GM23338 (cell line): ENCODE results near the gene FAM171A2. TPM values are rescaled to one million over a fixed set of nuclear protein-coding genes. Genes with fewer than 3 reads are reported as not detected.

Experiments used
- ATAC-seq: fragments of 200-7000 bp; cut with Tn5 transposase; 3 replicates; pipeline ENCODE4 v1.9.1; 2020
- DNase-seq: peaks from one replicate; pipeline ENCODE4 v3.0.0-alpha.2; 2015; ENCODE audit warnings: low spot score
- H2AFZ ChIP-seq: fragments of 200-600 bp; sonication (generic); 2 replicates; pipeline ENCODE4 v1.8.0; 2016; ENCODE audit warnings: antibody characterized with exemption, mild to moderate bottlenecking, moderate library complexity
- H3F3A ChIP-seq: fragments of 200-600 bp; sonication (generic); replicated peaks from 2 replicates; pipeline ENCODE4 v1.8.0; 2017; ENCODE audit warnings: antibody characterized with exemption, mixed run types, low read depth
- H3K27ac ChIP-seq: fragments of 200-600 bp; sonication (generic); 2 replicates; pipeline ENCODE4 v1.6.1; 2016; ENCODE audit warnings: low read depth
- H3K27me3 ChIP-seq: fragments of 200-600 bp; sonication (generic); 2 replicates; pipeline ENCODE4 v1.8.0; 2016; ENCODE audit warnings: mild to moderate bottlenecking, mixed run types, moderate library complexity; ENCODE audit not compliant: insufficient read depth
- H3K36me3 ChIP-seq: fragments of 200-600 bp; sonication (generic); 2 replicates; pipeline ENCODE4 v1.8.0; 2016; ENCODE audit warnings: mild to moderate bottlenecking; ENCODE audit not compliant: insufficient read depth
- H3K4me1 ChIP-seq: fragments of 200-600 bp; sonication (generic); 2 replicates; pipeline ENCODE4 v1.8.0; 2016; ENCODE audit warnings: mild to moderate bottlenecking, moderate library complexity; ENCODE audit not compliant: insufficient read depth
- H3K4me2 ChIP-seq: fragments of 200-600 bp; sonication (generic); 2 replicates; pipeline ENCODE4 v1.7.1; 2017; ENCODE audit warnings: mixed run types
- H3K4me3 ChIP-seq: fragments of 200-600 bp; sonication (generic); 2 replicates; pipeline ENCODE4 v1.6.1; 2016; ENCODE audit warnings: mixed run types
- H3K79me2 ChIP-seq: fragments of 200-600 bp; sonication (generic); replicated peaks from 2 replicates; pipeline ENCODE4 v1.8.0; 2017; ENCODE audit warnings: mild to moderate bottlenecking; ENCODE audit not compliant: insufficient read depth
- H3K9me2 ChIP-seq: fragments of 200-600 bp; sonication (generic); 2 replicates; pipeline ENCODE4 v1.8.0; 2017; ENCODE audit not compliant: insufficient read depth
- H4K20me1 ChIP-seq: fragments of 200-600 bp; sonication (generic); replicated peaks from 2 replicates; pipeline ENCODE4 v1.8.0; 2017; ENCODE audit warnings: mild to moderate bottlenecking; ENCODE audit not compliant: insufficient read depth
- H3K27ac Mint-ChIP-seq: 2 replicates; pipeline ENCODE4 v1.8.0; 2020; ENCODE audit warnings: inconsistent platforms, mild to moderate bottlenecking, moderate library complexity, mixed read lengths
- H3K27me3 Mint-ChIP-seq: 3 replicates; pipeline ENCODE4 v1.8.0; 2022; ENCODE audit warnings: low read depth, mild to moderate bottlenecking, moderate library complexity, mixed read lengths, inconsistent platforms; ENCODE audit not compliant: insufficient read depth, poor library complexity
- H3K36me3 Mint-ChIP-seq: 3 replicates; pipeline ENCODE4 v1.8.0; 2021; ENCODE audit warnings: low read depth, mild to moderate bottlenecking, inconsistent platforms, moderate library complexity, mixed read lengths
- H3K4me1 Mint-ChIP-seq: 3 replicates; pipeline ENCODE4 v1.8.0; 2020; ENCODE audit warnings: mild to moderate bottlenecking, inconsistent platforms, mixed read lengths
- H3K4me3 Mint-ChIP-seq: 3 replicates; pipeline ENCODE4 v1.8.0; 2021; ENCODE audit warnings: moderate library complexity, mild to moderate bottlenecking, inconsistent platforms, mixed read lengths
- H3K9me3 Mint-ChIP-seq: 3 replicates; pipeline ENCODE4 v1.8.0; 2020; ENCODE audit warnings: moderate library complexity, mild to moderate bottlenecking, inconsistent platforms, mixed read lengths
- CREB1 ChIP-seq: fragments of 250-450 bp; sonication (Bioruptor Pico); IDR thresholded peaks from 2 replicates; pipeline ENCODE4 v1.5.0; 2020; ENCODE audit warnings: low read depth, mild to moderate bottlenecking, moderate library complexity
- EZH2 ChIP-seq: fragments of 200-600 bp; sonication (generic); IDR thresholded peaks from one replicate; pipeline ENCODE4 v1.8.0; 2017; ENCODE audit warnings: antibody characterized with exemption, mild to moderate bottlenecking, low read depth; ENCODE audit not compliant: unreplicated experiment
- EZH2phosphoT487 ChIP-seq: fragments of 200-600 bp; sonication (generic); IDR thresholded peaks from one replicate; pipeline ENCODE4 v1.8.1; 2018; ENCODE audit warnings: antibody characterized with exemption; ENCODE audit not compliant: unreplicated experiment
- JUNB ChIP-seq: IDR thresholded peaks from one replicate; pipeline ENCODE4 v1.6.1; 2016; ENCODE audit warnings: antibody characterized with exemption; ENCODE audit not compliant: unreplicated experiment
- NANOG ChIP-seq: IDR thresholded peaks from 2 replicates; pipeline ENCODE4 v1.6.1; 2016; ENCODE audit warnings: antibody characterized with exemption, borderline replicate concordance
- STAT1 ChIP-seq: IDR thresholded peaks from one replicate; pipeline ENCODE4 v1.6.1; 2016; ENCODE audit warnings: antibody characterized with exemption; ENCODE audit not compliant: unreplicated experiment
- ZNF114 ChIP-seq: fragments of 250-450 bp; sonication (Bioruptor Pico); IDR thresholded peaks from 2 replicates; pipeline ENCODE4 v1.5.0; 2020; ENCODE audit warnings: mild to moderate bottlenecking, moderate library complexity
- ZNF331 ChIP-seq: fragments of 250-450 bp; sonication (Bioruptor Pico); IDR thresholded peaks from 2 replicates; pipeline ENCODE4 v1.5.0; 2020; ENCODE audit warnings: low read depth, mild to moderate bottlenecking, moderate library complexity
- polyA plus RNA-seq: library from polyadenylated mRNA; unstranded; fragments of >200 nt; fragmentation: Nextera tagmentation; extraction: Ambion mirVana; gene quantifications from 2 replicates; pipeline ENCODE4 v1.2.1, GENCODE V29; 2016
- total RNA-seq: library from RNA; depleted of rRNA; stranded (reverse); fragments of >200 nt; shearing (Covaris generic); gene quantifications from 2 replicates; pipeline ENCODE4 v1.2.3, GENCODE V29; 2014
- TF ChIP-seq, protein P1 (sequence below), 2 experiments: fragments of 200-600 bp in 1 of 2; sonication (generic) in 1 of 2; conservative IDR thresholded peaks; 2 replicates each; pipeline versions ENCODE4 v1.5.1 to v1.6.1; 2016 to 2017; ENCODE audit warnings: antibody characterized with exemption in 2 of 2, low read depth in 2 of 2, mild to moderate bottlenecking in 2 of 2, moderate library complexity in 1 of 2
- TF ChIP-seq, protein P2 (sequence below): IDR thresholded peaks from one replicate; pipeline ENCODE4 v1.6.1; 2018; ENCODE audit warnings: antibody characterized with exemption; ENCODE audit not compliant: unreplicated experiment
- TF ChIP-seq, protein P3 (sequence below): IDR thresholded peaks from 2 replicates; pipeline ENCODE4 v1.6.1; 2016; ENCODE audit warnings: antibody characterized with exemption

The FAM171A2 gene
- total and polyA plus RNA-seq, 2 experiments from 2014 or later = 4.1 to 35.4 TPM

- TF ChIP-seq STAT1 (no peak), EZH2phosphoT487 (no peak), CREB1 (CRISPR knock-in tag) (no peak)
- TF ChIP-seq, protein P1, sequence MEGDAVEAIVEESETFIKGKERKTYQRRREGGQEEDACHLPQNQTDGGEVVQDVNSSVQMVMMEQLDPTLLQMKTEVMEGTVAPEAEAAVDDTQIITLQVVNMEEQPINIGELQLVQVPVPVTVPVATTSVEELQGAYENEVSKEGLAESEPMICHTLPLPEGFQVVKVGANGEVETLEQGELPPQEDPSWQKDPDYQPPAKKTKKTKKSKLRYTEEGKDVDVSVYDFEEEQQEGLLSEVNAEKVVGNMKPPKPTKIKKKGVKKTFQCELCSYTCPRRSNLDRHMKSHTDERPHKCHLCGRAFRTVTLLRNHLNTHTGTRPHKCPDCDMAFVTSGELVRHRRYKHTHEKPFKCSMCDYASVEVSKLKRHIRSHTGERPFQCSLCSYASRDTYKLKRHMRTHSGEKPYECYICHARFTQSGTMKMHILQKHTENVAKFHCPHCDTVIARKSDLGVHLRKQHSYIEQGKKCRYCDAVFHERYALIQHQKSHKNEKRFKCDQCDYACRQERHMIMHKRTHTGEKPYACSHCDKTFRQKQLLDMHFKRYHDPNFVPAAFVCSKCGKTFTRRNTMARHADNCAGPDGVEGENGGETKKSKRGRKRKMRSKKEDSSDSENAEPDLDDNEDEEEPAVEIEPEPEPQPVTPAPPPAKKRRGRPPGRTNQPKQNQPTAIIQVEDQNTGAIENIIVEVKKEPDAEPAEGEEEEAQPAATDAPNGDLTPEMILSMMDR (conservative IDR thresholded peaks at IDR 0.05; ENCODE audit: low read depth in 2 of 2) = no peak
Observed at GRCh38 chr17:44314524-44314868, 49.2 kb downstream of the FAM171A2 start.

DNA sequence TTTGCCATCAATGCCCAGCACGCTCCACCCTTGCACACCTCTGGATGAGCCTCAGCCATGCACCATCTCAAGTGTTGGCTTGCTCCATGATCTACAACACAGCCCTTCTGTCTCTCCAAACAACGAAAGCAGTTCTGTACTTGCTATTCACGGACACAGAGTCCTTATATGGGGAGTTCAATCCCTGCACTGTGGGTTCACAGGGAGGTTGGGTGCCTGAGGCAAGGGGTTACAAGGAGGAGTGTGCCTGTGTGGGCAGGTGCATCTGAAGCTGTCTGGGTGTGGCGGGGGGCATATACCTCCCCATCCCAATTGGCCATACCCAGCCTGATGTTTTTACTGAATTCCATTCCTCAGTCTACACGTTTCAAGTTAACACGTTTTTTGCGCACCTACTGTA is 49.6 kb downstream of the FAM171A2 start:
- H2AFZ ChIP-seq = no peak overlapping the region
- H3K36me3 ChIP-seq = no peaks in the 10 kb centered on the region
- H3K27ac Mint-ChIP-seq = no peak overlapping the region
- H3K36me3 Mint-ChIP-seq = peaks cover 1% of the 10 kb centered on the region; the same call in 2 of the 3 replicates
- H3K9me2 ChIP-seq = no peaks in the 10 kb centered on the region
- H3K4me1 ChIP-seq = peaks cover 13% of the 10 kb centered on the region; the same call in 1 of the 2 replicates
- H3K9me3 Mint-ChIP-seq = no peaks in the 10 kb centered on the region
- DNase-seq (no peak), ATAC-seq (no peak)
- peak overlapping the region; percentile 62 for H3K4me3 Mint-ChIP-seq
- peaks cover 32% of the 10 kb centered on the region for H3K27me3 ChIP-seq
- no peak overlapping the region; the same call in 1 of the 2 replicates for H3K4me3 ChIP-seq
- H3K4me1 Mint-ChIP-seq = peaks cover 52% of the 10 kb centered on the region
- peaks cover 47% of the 10 kb centered on the region for H3K27me3 Mint-ChIP-seq
- no peak overlapping the region for H3K27ac ChIP-seq
- no peaks in the 10 kb centered on the region for H3K79me2 ChIP-seq
- H3K4me2 ChIP-seq = peak overlapping the region; percentile 26; the same call in 1 of the 2 replicates
- 0 out of 2 replicates have a peak, but pooled peaks cover 4% of the 10 kb centered on the region for H3F3A ChIP-seq
- H4K20me1 ChIP-seq = 0 out of 2 replicates have a peak, but pooled peaks cover 3% of the 10 kb centered on the region
- TF ChIP-seq NANOG (no peak), ZNF331 (CRISPR knock-in tag) (no peak), ZNF114 (CRISPR knock-in tag) (no peak), JUNB (no peak), EZH2phosphoT487 (no peak), EZH2 (no peak), STAT1 (no peak)
- TF ChIP-seq, protein P2, sequence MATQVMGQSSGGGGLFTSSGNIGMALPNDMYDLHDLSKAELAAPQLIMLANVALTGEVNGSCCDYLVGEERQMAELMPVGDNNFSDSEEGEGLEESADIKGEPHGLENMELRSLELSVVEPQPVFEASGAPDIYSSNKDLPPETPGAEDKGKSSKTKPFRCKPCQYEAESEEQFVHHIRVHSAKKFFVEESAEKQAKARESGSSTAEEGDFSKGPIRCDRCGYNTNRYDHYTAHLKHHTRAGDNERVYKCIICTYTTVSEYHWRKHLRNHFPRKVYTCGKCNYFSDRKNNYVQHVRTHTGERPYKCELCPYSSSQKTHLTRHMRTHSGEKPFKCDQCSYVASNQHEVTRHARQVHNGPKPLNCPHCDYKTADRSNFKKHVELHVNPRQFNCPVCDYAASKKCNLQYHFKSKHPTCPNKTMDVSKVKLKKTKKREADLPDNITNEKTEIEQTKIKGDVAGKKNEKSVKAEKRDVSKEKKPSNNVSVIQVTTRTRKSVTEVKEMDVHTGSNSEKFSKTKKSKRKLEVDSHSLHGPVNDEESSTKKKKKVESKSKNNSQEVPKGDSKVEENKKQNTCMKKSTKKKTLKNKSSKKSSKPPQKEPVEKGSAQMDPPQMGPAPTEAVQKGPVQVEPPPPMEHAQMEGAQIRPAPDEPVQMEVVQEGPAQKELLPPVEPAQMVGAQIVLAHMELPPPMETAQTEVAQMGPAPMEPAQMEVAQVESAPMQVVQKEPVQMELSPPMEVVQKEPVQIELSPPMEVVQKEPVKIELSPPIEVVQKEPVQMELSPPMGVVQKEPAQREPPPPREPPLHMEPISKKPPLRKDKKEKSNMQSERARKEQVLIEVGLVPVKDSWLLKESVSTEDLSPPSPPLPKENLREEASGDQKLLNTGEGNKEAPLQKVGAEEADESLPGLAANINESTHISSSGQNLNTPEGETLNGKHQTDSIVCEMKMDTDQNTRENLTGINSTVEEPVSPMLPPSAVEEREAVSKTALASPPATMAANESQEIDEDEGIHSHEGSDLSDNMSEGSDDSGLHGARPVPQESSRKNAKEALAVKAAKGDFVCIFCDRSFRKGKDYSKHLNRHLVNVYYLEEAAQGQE = no peak
- TF ChIP-seq, protein P3, sequence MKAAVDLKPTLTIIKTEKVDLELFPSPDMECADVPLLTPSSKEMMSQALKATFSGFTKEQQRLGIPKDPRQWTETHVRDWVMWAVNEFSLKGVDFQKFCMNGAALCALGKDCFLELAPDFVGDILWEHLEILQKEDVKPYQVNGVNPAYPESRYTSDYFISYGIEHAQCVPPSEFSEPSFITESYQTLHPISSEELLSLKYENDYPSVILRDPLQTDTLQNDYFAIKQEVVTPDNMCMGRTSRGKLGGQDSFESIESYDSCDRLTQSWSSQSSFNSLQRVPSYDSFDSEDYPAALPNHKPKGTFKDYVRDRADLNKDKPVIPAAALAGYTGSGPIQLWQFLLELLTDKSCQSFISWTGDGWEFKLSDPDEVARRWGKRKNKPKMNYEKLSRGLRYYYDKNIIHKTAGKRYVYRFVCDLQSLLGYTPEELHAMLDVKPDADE = no peak

More at GRCh38 chr17:44314524-44314868, 49.2 kb downstream of the FAM171A2 start:
- Histone ChIP-seq H2AFZ (no peak overlapping the region; the same call in 1 of the 2 replicates), H3K9me2 (no peaks in the 10 kb centered on the region), H3F3A (0 out of 2 replicates have a peak, but pooled peaks cover 4% of the 10 kb centered on the region), H3K27me3 (peaks cover 32% of the 10 kb centered on the region), H3K4me1 (peaks cover 8% of the 10 kb centered on the region; the same call in 1 of the 2 replicates), H3K4me3 (peak overlapping the region; percentile 58), H3K79me2 (no peaks in the 10 kb centered on the region), H3K4me2 (peak overlapping the region; percentile 92), H4K20me1 (0 out of 2 replicates have a peak, but pooled peaks cover 3% of the 10 kb centered on the region), H3K27ac (no peak overlapping the region), H3K36me3 (no peaks in the 10 kb centered on the region)
- DNase-seq (no peak), ATAC-seq (no peak)
- H3K27me3 Mint-ChIP-seq = peaks cover 49% of the 10 kb centered on the region
- H3K36me3 Mint-ChIP-seq = peaks cover 6% of the 10 kb centered on the region
- no peaks in the 10 kb centered on the region for H3K9me3 Mint-ChIP-seq
- peaks cover 52% of the 10 kb centered on the region for H3K4me1 Mint-ChIP-seq
- H3K4me3 Mint-ChIP-seq = peak overlapping the region; percentile 71
- H3K27ac Mint-ChIP-seq = no peak overlapping the region
